Vagina (tissue), 2 donors: Measurements from ENCODE around the gene ANO7.

Experiments used
- CTCF ChIP-seq, 3 experiments: fragments of 450-650 bp in 2 of 3; fragments of 200-600 bp in 1 of 3; sonication (generic) in 1 of 3; IDR thresholded peaks; one replicate each; pipeline ENCODE4 v1.5.1; 2017 to 2019; ENCODE audit warnings: antibody characterized with exemption in 3 of 3, mild to moderate bottlenecking in 2 of 3, moderate library complexity in 2 of 3
- POLR2A ChIP-seq, 2 donors: fragments of 450-650 bp; IDR thresholded peaks; one replicate each; pipeline ENCODE4 v1.6.1; 2017; ENCODE audit warnings: antibody characterized with exemption in 2 of 2, mild to moderate bottlenecking in 2 of 2, moderate library complexity in 2 of 2

DNA sequence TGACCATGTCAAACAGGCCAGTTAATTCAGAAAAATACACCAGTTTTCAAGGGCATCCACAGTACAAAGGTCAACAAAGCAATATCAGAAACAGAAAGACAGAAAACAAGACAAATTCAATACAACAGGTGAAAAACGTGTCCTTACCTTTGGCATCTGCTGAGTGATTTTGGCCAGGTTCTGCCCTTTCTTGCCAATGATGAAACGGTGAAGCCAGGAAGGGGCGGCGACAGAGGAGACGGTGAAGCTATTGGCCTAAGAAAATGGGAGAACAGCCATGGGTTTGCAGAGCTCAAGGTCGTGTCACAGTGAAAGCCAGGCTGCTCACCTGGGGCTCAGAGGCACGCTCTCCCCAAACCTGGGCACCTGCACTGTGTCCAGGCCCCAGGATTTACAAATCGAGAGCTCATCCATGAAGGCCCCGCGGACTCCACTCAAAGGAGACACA lies 66.5 kb downstream of the ANO7 start:
- TF ChIP-seq CTCF (IDR thresholded peaks at IDR 0.05) (no peak), POLR2A (IDR thresholded peaks at IDR 0.05) (no peak)
